HG03108 (cell line): ENCODE measurements around the gene TMEM138.

ENCODE experiments used
- ATAC-seq: cut with Tn5 transposase; IDR thresholded peaks from one replicate; pipeline ENCODE4 v1.9.1; 2021; ENCODE audit warnings: moderate library complexity; ENCODE audit not compliant: unreplicated experiment

TMEM138 gene

GRCh38 chr11:61341706-61342105, 20.5 kb upstream of the TMEM138 start:
- ATAC-seq = no peak

DNA sequence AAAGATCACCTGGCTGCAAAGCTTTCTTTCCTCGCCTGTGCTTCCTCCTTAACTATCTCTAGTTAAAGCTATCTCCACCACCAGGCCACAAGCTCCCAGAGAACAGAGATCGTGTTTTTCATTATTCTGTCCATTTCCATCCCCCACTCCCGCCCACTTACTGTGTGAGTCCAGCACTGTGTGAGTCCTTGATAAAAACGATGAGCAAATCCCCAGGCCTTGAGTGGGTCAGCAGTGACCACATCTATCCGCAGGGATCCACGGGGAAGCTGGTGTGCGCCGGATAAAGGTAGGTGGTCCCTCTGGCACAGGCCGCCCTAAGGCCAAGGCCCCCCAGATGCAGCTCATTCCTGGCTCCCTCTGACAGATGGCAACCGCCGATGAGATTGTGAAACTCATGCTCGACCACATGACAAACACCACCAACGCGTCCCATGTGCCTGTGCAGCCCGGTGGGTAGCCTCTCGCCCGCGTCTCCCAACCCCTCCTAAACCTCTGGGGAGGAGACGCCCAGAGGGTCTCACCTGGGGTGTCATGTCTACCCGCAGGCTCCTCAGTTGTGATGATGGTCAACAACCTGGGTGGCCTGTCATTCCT, 19.9 kb upstream of the TMEM138 start:
- no peak for ATAC-seq

GRCh38 chr11:61343792-61344745, 18.1 kb upstream of the TMEM138 start:
- no peak for ATAC-seq

DNA sequence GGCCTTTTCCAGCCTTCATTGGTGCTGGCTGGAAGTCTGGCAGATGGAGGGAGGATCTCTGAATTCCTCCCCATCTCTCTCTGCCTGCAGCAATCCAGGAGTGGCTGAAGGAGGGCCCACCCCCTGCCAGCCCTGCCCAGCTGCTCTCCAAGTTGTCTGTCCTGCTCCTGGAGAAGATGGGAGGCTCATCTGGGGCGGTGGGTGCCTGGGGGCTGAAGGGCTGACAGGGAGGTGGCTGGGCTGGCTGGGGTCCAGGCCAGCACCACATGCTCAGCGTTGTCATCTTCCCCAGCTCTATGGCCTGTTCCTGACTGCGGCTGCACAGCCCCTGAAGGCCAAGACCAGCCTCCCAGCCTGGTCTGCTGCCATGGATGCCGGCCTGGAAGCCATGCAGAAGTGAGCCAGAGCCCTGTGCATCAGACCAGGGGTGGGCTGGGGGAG, 17.0 kb upstream of the TMEM138 start:
- no peak for ATAC-seq

DNA sequence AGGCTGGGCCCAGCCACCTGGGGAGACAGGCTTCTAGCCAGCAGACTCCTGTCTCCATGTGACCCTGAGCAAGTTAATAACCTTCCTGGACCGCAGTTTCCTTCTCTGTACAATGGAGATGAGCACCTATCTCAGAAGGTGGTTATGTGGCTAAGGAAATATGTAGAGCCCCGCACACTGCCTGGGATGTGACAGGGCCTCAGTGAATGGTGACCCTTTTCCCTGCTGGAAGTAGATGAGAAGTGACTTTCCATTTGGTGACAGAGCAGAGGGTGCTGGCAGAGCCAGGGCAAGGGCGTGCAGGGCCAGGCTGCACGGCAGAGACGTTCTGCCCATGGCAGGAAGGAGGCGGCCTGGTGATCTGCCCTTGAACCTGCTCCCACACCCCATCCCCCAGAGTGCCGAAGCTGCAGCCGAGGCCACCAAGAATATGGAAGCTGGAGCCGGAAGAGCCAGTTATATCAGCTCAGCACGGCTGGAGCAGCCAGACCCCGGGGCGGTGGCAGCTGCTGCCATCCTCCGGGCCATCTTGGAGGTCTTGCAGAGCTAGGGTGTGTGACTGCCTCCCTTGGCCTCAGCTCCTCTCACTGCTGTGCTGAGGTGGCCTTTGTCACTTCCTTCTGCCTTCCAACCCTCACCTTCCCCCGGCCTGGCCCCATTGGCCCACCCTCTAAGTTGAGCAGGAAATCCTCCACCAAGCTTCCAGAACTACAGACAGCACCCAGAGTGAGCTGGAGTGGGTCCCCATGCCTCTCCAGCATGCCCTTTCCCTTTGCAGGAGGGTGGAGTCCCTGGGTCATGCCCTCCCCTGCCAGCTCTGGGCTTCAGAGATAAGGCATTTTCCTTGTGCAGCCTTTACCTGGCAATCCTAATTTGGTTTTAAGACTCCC, 16.0 kb upstream of the TMEM138 start:
- no peak for ATAC-seq

GRCh38 chr11:61347916-61348461, 14.2 kb upstream of the TMEM138 start:
- no peak for ATAC-seq

- no peak for ATAC-seq
Observed at GRCh38 chr11:61349189-61349751, 12.9 kb upstream of the TMEM138 start.

DNA sequence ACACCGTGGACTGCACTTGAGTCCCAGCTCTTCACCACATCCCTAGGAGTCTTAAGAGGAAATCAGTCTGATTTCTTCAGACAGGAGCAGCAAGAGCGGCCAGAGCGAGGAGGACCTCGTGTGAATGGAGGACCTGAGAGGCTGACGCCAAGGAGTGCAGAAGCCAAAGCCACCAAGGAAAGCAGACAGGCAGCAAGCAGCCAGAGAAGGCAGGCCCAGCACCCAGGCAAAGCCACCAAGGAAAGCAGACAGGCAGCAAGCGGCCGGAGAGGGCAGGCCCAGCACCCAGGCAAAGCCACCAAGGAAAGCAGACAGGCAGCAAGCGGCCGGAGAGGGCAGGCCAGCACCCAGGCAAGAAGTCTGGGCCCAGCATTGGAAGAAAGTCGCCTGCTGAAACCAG, 12.3 kb upstream of the TMEM138 start:
- no peak for ATAC-seq

DNA sequence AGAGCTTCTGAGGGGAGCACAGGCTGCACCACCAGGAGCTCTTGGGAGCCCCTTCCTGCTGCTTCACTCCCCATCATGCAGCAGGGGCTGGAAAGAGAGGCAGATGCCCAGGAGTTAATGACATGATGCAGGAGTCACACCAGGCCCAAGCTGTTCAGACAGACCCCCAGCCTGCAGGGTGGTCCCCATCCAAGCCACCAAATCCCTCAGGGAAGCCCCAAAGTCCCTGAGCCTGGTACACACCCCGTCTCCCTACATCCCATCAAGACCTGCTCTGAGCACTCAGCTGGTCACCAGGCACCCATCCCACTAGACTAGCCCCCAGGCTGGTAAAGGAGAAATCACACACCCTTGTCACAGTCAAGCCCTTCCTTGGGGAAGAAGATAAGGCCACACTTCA, 11.8 kb upstream of the TMEM138 start:
- ATAC-seq = no peak

- no peak for ATAC-seq
Observed at GRCh38 chr11:61350803-61351202, 11.4 kb upstream of the TMEM138 start.

DNA sequence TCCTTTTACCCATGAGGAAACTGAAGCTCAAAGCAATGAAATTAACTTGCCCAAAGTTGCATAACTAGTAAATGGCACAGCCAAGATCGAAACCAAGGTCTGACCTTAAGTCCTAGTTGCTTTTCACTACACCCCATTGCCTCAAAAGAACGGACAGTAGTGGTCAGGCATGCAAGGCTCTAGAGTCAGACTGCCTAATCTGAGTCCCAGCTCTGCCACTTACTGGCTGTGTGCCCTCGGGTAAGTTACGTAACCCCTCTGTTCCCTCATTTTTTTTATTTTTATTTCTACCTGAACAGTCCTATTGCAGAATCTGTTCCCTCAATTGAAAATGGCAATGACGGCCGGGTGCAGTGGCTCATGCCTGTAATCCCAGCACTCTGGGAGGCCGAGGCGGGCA, 10.1 kb upstream of the TMEM138 start:
- ATAC-seq = no peak

- ATAC-seq = no peak
Observed at GRCh38 chr11:61353131-61354067, 8.8 kb upstream of the TMEM138 start.

- ATAC-seq = no peak
Observed at GRCh38 chr11:61354208-61354607, 8.0 kb upstream of the TMEM138 start.

- ATAC-seq = no peak
Observed at GRCh38 chr11:61356706-61357105, 5.5 kb upstream of the TMEM138 start.

- ATAC-seq = peak; percentile 40
Observed at GRCh38 chr11:61357233-61357893, 4.8 kb upstream of the TMEM138 start.

DNA sequence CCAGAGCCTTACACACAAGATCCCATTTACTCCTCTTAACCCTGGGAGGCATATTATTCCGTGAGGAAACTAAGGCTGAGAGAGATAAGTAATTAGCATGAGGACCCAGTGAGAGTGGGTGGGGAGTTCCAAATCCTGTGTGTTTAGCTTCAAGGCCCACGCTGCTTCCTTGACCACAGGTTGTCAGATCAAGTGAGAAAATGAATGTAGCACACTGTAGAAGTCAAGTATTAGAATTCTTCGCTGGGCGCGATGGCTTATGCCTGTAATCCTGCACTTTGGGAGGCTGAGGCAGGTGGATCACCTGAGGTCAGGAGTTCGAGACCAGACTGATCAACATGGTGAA, 4.3 kb upstream of the TMEM138 start:
- no peak for ATAC-seq

- ATAC-seq = no peak
Observed at GRCh38 chr11:61358566-61358965, 3.6 kb upstream of the TMEM138 start.

DNA sequence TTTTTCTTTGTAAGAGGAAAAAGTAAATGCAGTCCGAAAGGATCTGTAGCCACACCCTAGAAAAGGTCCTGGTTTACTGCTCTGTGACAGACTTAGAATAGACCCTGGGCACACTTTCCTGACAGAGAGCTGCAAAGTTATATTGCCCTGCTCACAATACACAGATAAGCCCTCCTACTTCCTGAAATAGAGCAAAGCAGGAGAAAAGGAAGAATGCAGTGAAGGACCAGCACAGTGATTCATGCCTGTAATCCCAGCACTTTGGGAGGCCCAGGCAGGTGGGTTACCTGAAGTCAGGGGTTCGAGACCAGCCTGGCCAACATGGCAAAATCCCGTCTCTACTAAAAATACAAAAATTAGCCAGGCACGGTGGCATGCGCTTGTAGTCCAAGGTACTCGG, 2.7 kb upstream of the TMEM138 start:
- ATAC-seq = no peak

DNA sequence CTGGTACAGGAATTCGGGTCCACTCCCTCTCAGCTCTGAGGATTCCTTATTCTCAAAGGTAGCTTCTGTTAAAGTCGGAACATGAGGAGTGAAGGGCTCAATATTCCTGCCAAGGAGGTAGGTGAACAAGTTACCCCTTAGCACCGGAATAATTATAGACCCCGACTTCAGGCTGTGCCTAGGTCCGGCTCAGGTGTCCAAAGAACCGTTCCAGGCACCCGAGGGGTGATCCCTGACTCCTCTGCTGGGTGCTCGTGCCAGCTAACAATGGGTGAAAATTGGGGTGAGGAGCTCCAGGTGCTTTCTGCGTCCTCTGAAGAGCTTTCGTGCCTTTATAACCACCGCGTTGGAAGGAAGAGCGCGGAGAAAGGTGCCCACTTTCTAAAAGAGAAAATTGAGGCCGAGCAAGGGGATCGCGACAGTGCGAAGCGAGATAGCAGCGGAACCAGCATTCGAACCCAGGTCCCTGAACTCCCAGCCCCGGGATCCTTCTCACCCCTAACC, 885 bp upstream of the TMEM138 start:
- ATAC-seq = no peak
